Activated CD4-positive, alpha-beta T cell treated with anti-CD3 and anti-CD28 coated beads for 1 hour (primary cell): ENCODE results near the gene TXNIP.

Experiments used
- DNase-seq: peaks from one replicate; pipeline ENCODE4 v3.0.0-alpha.2; 2020

TXNIP gene

GRCh38 chr1:145983960-145984830 lies 12.2 kb downstream of the TXNIP start:
- no peak for DNase-seq

- DNase-seq: no peak
Measured at GRCh38 chr1:145983206-145983675, 13.1 kb downstream of the TXNIP start.

- no peak for DNase-seq
Measured at GRCh38 chr1:145982010-145982723, 14.2 kb downstream of the TXNIP start.

GRCh38 chr1:145980457-145980994 lies 15.9 kb downstream of the TXNIP start:
- no peak for DNase-seq

GRCh38 chr1:145979746-145980456 lies 16.5 kb downstream of the TXNIP start:
- no peak for DNase-seq

GRCh38 chr1:145978854-145979745 lies 17.3 kb downstream of the TXNIP start:
- DNase-seq: peak; percentile 61

GRCh38 chr1:145978471-145978853 lies 17.9 kb downstream of the TXNIP start:
- DNase-seq: no peak

- peak; percentile 61 for DNase-seq
Measured at GRCh38 chr1:145977486-145978470, 18.6 kb downstream of the TXNIP start.

GRCh38 chr1:145977016-145977415 lies 19.4 kb downstream of the TXNIP start:
- no peak for DNase-seq

GRCh38 chr1:145975216-145975615 lies 21.2 kb downstream of the TXNIP start:
- no peak for DNase-seq

GRCh38 chr1:145974721-145975120 lies 21.7 kb downstream of the TXNIP start:
- DNase-seq: no peak

GRCh38 chr1:145972580-145972979 lies 23.8 kb downstream of the TXNIP start:
- no peak for DNase-seq

- no peak for DNase-seq
Measured at GRCh38 chr1:145967288-145967687, 29.1 kb downstream of the TXNIP start.

- no peak for DNase-seq
Measured at GRCh38 chr1:145965119-145965744, 31.1 kb downstream of the TXNIP start.

- DNase-seq: peak; percentile 81
Measured at GRCh38 chr1:145964328-145965118, 31.9 kb downstream of the TXNIP start, which contains the start of the genes ANKRD34A and POLR3GL. TSS of gene ANKRD34A (minus strand) at chr1:145964575. CDS start at chr1:145961759, 2,816 bp downstream. TSS of gene POLR3GL (plus strand) at chr1:145964690. CDS start at chr1:145974866, 10,176 bp downstream.

GRCh38 chr1:145963265-145964019 lies 32.9 kb downstream of the TXNIP start:
- no peak for DNase-seq

GRCh38 chr1:145962157-145963102 lies 33.9 kb downstream of the TXNIP start:
- no peak for DNase-seq
